Activated CD8-positive, alpha-beta memory T cell treated with anti-CD3 and anti-CD28 coated beads for 48 hours (primary cell): ENCODE measurements around the gene FAM149B1.
"Not testable (repeated sequence)": the region's sequence is repeated elsewhere in the genome, so short reads cannot be mapped to it uniquely, and the experiment has no call there.

ENCODE experiments used
- DNase-seq, 3 experiments: peaks; one replicate each; pipeline ENCODE4 v3.0.0-alpha.2; 2020; ENCODE audit warnings: low read depth in 2 of 3, low spot score in 2 of 3

The FAM149B1 gene

GRCh38 chr10:73167783-73168464 lies at the start of gene FAM149B1, which contains the start of gene ECD:
FAM149B1 (plus strand) TSS chr10:73168119; CDS start chr10:73168340, 221 bp downstream.
ECD (minus strand) TSS chr10:73168008; CDS start chr10:73163937, 4,071 bp downstream.
- peak; percentile 87 to 94 (median 87) for DNase-seq

- no peak for DNase-seq
Measured at GRCh38 chr10:73119457-73119856, 48.5 kb upstream of the FAM149B1 start.

- no peak for DNase-seq
Measured at GRCh38 chr10:73119952-73120351, 48.0 kb upstream of the FAM149B1 start.

- no peak for DNase-seq
Measured at GRCh38 chr10:73126343-73126742, 41.6 kb upstream of the FAM149B1 start.

- DNase-seq, result no peak
Measured at GRCh38 chr10:73131301-73131700, 36.6 kb upstream of the FAM149B1 start.

- DNase-seq, result no peak
Measured at GRCh38 chr10:73131913-73132686, 35.8 kb upstream of the FAM149B1 start.

- DNase-seq, result no peak
Measured at GRCh38 chr10:73134727-73135126, 33.2 kb upstream of the FAM149B1 start.

- DNase-seq, result no peak
Measured at GRCh38 chr10:73136627-73137026, 31.3 kb upstream of the FAM149B1 start.

- DNase-seq, result no peak
Measured at GRCh38 chr10:73139251-73139650, 28.7 kb upstream of the FAM149B1 start.

GRCh38 chr10:73141603-73142002 lies 26.3 kb upstream of the FAM149B1 start:
- no peak for DNase-seq

- not testable (repeated sequence) for DNase-seq
Measured at GRCh38 chr10:73150633-73151413, 17.1 kb upstream of the FAM149B1 start.

- DNase-seq, result no peak
Measured at GRCh38 chr10:73152009-73152408, 15.9 kb upstream of the FAM149B1 start.

GRCh38 chr10:73156054-73156453 lies 11.9 kb upstream of the FAM149B1 start:
- no peak for DNase-seq

- no peak for DNase-seq
Measured at GRCh38 chr10:73159038-73159648, 8.8 kb upstream of the FAM149B1 start.

- DNase-seq, result no peak
Measured at GRCh38 chr10:73161079-73161478, 6.8 kb upstream of the FAM149B1 start.

- no peak for DNase-seq
Measured at GRCh38 chr10:73161662-73162061, 6.3 kb upstream of the FAM149B1 start.

- no peak for DNase-seq
Measured at GRCh38 chr10:73163096-73163495, 4.8 kb upstream of the FAM149B1 start.

GRCh38 chr10:73166972-73167371 lies 947 bp upstream of the FAM149B1 start:
- DNase-seq, result no peak

GRCh38 chr10:73167458-73167782 lies 499 bp upstream of the FAM149B1 start:
- DNase-seq, result no peak

GRCh38 chr10:73168465-73168803 lies 515 bp downstream of the FAM149B1 start:
- DNase-seq, result no peak

- DNase-seq, result no peak
Measured at GRCh38 chr10:73169320-73169719, 1.4 kb downstream of the FAM149B1 start.
